H9 (cell line): ENCODE data around the gene TRPM8. TPM values are rescaled to one million over a fixed set of nuclear protein-coding genes. Genes with fewer than 3 reads are reported as not detected.

Source experiments
- DNase-seq: peaks from one replicate; pipeline ENCODE4 v3.0.0-alpha.2; 2017
- H2AFZ ChIP-seq: one replicate; pipeline ENCODE4 v1.6.1; 2013; ENCODE audit warnings: mild to moderate bottlenecking, low read length, control low read depth, moderate library complexity
- H2AK5ac ChIP-seq: 2 replicates; pipeline ENCODE4 v1.6.1; 2013; ENCODE audit warnings: low read length, control low read depth, mixed read lengths; ENCODE audit not compliant: insufficient read length
- H2BK120ac ChIP-seq: one replicate; pipeline ENCODE4 v1.6.1; 2013; ENCODE audit warnings: low read depth, mild to moderate bottlenecking, low read length, control low read depth, inconsistent platforms; ENCODE audit not compliant: poor library complexity, severe bottlenecking
- H2BK12ac ChIP-seq: 2 replicates; pipeline ENCODE4 v1.6.1; 2013; ENCODE audit warnings: low read length, control low read depth, mixed read lengths, low read depth; ENCODE audit not compliant: insufficient read length
- H2BK15ac ChIP-seq: 2 replicates; pipeline ENCODE4 v1.6.1; 2013; ENCODE audit warnings: low read depth, low read length, control low read depth
- H2BK20ac ChIP-seq: one replicate; pipeline ENCODE4 v1.6.1; 2013; ENCODE audit warnings: low read depth, mild to moderate bottlenecking, low read length, control low read depth, inconsistent platforms; ENCODE audit not compliant: poor library complexity, severe bottlenecking
- H2BK5ac ChIP-seq: 2 replicates; pipeline ENCODE4 v1.6.1; 2013; ENCODE audit warnings: low read length, control low read depth, mixed read lengths; ENCODE audit not compliant: insufficient read length
- H3K14ac ChIP-seq: 2 replicates; pipeline ENCODE4 v1.6.1; 2013; ENCODE audit warnings: low read length, control low read depth; ENCODE audit not compliant: insufficient read depth
- H3K18ac ChIP-seq: 2 replicates; pipeline ENCODE4 v1.6.1; 2013; ENCODE audit warnings: low read depth, mild to moderate bottlenecking, mixed read lengths, low read length, control low read depth; ENCODE audit not compliant: insufficient read length
- H3K23ac ChIP-seq: 2 replicates; pipeline ENCODE4 v1.6.1; 2013; ENCODE audit warnings: low read length, control low read depth, mixed read lengths, low read depth; ENCODE audit not compliant: insufficient read length
- H3K23me2 ChIP-seq: 2 replicates; pipeline ENCODE4 v1.6.1; 2013; ENCODE audit warnings: low read depth, mild to moderate bottlenecking, mixed read lengths, low read length, control low read depth; ENCODE audit not compliant: insufficient read length, poor library complexity, severe bottlenecking
- H3K27ac ChIP-seq: 2 replicates; pipeline ENCODE4 v1.5.1; 2013; ENCODE audit warnings: low read length, control low read depth, mixed read lengths, low read depth; ENCODE audit not compliant: insufficient read length
- H3K27me3 ChIP-seq: 2 replicates; pipeline ENCODE4 v1.6.1; 2013; ENCODE audit warnings: low read length, control low read depth, inconsistent platforms; ENCODE audit not compliant: insufficient read depth
- H3K4ac ChIP-seq: 2 replicates; pipeline ENCODE4 v1.6.1; 2013; ENCODE audit warnings: low read depth, mild to moderate bottlenecking, control low read depth, inconsistent platforms, low read length, moderate library complexity
- H3K4me1 ChIP-seq: 2 replicates; pipeline ENCODE4 v1.6.1; 2013; ENCODE audit warnings: low read length, control low read depth, inconsistent platforms; ENCODE audit not compliant: insufficient read depth
- H3K4me2 ChIP-seq: 2 replicates; pipeline ENCODE4 v1.6.1; 2013; ENCODE audit warnings: low read length, control low read depth, mixed read lengths; ENCODE audit not compliant: insufficient read length, insufficient read depth
- H3K56ac ChIP-seq: 2 replicates; pipeline ENCODE4 v1.6.1; 2013; ENCODE audit warnings: low read depth, mild to moderate bottlenecking, mixed read lengths, low read length, control low read depth; ENCODE audit not compliant: insufficient read length
- H3K79me1 ChIP-seq: 2 replicates; pipeline ENCODE4 v1.6.1; 2013; ENCODE audit warnings: low read depth, mild to moderate bottlenecking, moderate library complexity, low read length, control low read depth, inconsistent platforms; ENCODE audit not compliant: insufficient read depth, poor library complexity, severe bottlenecking
- H3K79me2 ChIP-seq: 2 replicates; pipeline ENCODE4 v1.6.1; 2013; ENCODE audit warnings: low read length, control low read depth, inconsistent platforms; ENCODE audit not compliant: insufficient read depth
- H3K9ac ChIP-seq: 2 replicates; pipeline ENCODE4 v1.6.1; 2013; ENCODE audit warnings: low read length, control low read depth, mixed read lengths; ENCODE audit not compliant: insufficient read length; ENCODE audit errors: extremely low read depth
- H3K9me3 ChIP-seq: one replicate; pipeline ENCODE4 v1.6.1; 2013; ENCODE audit warnings: low read depth, low read length, inconsistent platforms; ENCODE audit not compliant: control insufficient read depth
- H3T11ph ChIP-seq: one replicate; pipeline ENCODE4 v1.6.1; 2013; ENCODE audit warnings: mild to moderate bottlenecking, low read length, control low read depth, inconsistent platforms
- H4K20me1 ChIP-seq: one replicate; pipeline ENCODE4 v1.6.1; 2013; ENCODE audit not compliant: control insufficient read depth, insufficient read length, insufficient read depth
- H4K5ac ChIP-seq: 2 replicates; pipeline ENCODE4 v1.6.1; 2013; ENCODE audit warnings: low read depth, mild to moderate bottlenecking, mixed read lengths, low read length, control low read depth; ENCODE audit not compliant: insufficient read length
- H4K8ac ChIP-seq: replicated peaks from 2 replicates; pipeline ENCODE4 v1.6.1; 2013; ENCODE audit warnings: low read length, control low read depth, mixed read lengths, low read depth; ENCODE audit not compliant: insufficient read length
- H4K91ac ChIP-seq: 2 replicates; pipeline ENCODE4 v1.6.1; 2013; ENCODE audit warnings: low read depth, mild to moderate bottlenecking, moderate library complexity, mixed read lengths, low read length, control low read depth; ENCODE audit not compliant: insufficient read length
- H3K27ac Mint-ChIP-seq, 3 experiments: 2 replicates in 2 of 3; 3 replicates in 1 of 3; pipeline ENCODE4 v1.8.0; 2020 to 2021; ENCODE audit warnings: mixed read lengths in 3 of 3, mild to moderate bottlenecking in 1 of 3, moderate library complexity in 1 of 3
- H3K27me3 Mint-ChIP-seq: 2 replicates; pipeline ENCODE4 v1.8.0; 2021; ENCODE audit warnings: low read depth, mild to moderate bottlenecking, moderate library complexity, mixed read lengths
- H3K36me3 Mint-ChIP-seq, 3 experiments: 2 replicates in 2 of 3; 3 replicates in 1 of 3; pipeline ENCODE4 v1.8.0; 2020 to 2021; ENCODE audit warnings: low read depth in 3 of 3, mixed read lengths in 3 of 3; ENCODE audit not compliant: insufficient read depth in 1 of 3
- H3K4me1 Mint-ChIP-seq, 2 experiments: 2 replicates each; pipeline ENCODE4 v1.8.0; 2020; ENCODE audit warnings: mixed read lengths in 2 of 2
- H3K4me3 Mint-ChIP-seq, 2 experiments: 2 replicates in 1 of 2; 3 replicates in 1 of 2; pipeline ENCODE4 v1.8.0; 2020 to 2021; ENCODE audit warnings: mild to moderate bottlenecking in 2 of 2, mixed read lengths in 2 of 2, moderate library complexity in 1 of 2
- H3K9me3 Mint-ChIP-seq, 2 experiments: 2 replicates in 1 of 2; 3 replicates in 1 of 2; pipeline ENCODE4 v1.8.0; 2020; ENCODE audit warnings: mild to moderate bottlenecking in 2 of 2, mixed read lengths in 2 of 2, moderate library complexity in 1 of 2
- CTCF ChIP-seq: fragments of 200-600 bp; sonication (generic); conservative IDR thresholded peaks from 3 replicates; pipeline ENCODE4 v1.8.0; 2021; ENCODE audit warnings: antibody characterized with exemption, mild to moderate bottlenecking
- WGBS: extraction: QIAGEN DNeasy Blood & Tissue Kit; methylation state at CpG from one replicate; pipeline ENCODE4 v1.1.7; 2013; ENCODE audit warnings: missing lambda C conversion rate, low lambda C conversion rate, mixed read lengths; ENCODE audit not compliant: insufficient read length; ENCODE audit errors: extremely low coverage; 5-methylcytosine and 5-hydroxymethylcytosine counted together
- total RNA-seq: library from RNA; stranded (reverse); gene quantifications from 2 replicates; pipeline ENCODE4 v1.2.1, GENCODE V29; 2021

Gene TRPM8
- total RNA-seq, 1 experiment from 2014 or later = 0.28 TPM

- DNase-seq = no peak
- peaks cover 6% of the 10 kb centered on the region; the same call in 1 of the 2 replicates for H3K27me3 Mint-ChIP-seq
These were observed 73.2 kb downstream of the TRPM8 start for GRCh38 chr2:233990261-233990798.

More at GRCh38 chr2:233990261-233990798, 73.2 kb downstream of the TRPM8 start:
- Mint-ChIP-seq H3K36me3 (peaks cover 1 to 8% (median 2%) of the 10 kb centered on the region in 3 experiments; a peak in 4 of 7 replicates), H3K4me1 (no peaks in the 10 kb centered on the region), H3K27ac (no peak overlapping the region), H3K9me3 (peaks cover 6 to 13% of the 10 kb centered on the region in 2 experiments; a peak in 4 of 5 replicates), H3K4me3 (no peak overlapping the region)
- H4K8ac ChIP-seq = no peak overlapping the region
- H3K9me3 ChIP-seq = peaks cover 7% of the 10 kb centered on the region
- H2BK15ac ChIP-seq = no peak overlapping the region
- H3T11ph ChIP-seq = no peak overlapping the region
- H3K4ac ChIP-seq = no peak overlapping the region
- no peak overlapping the region for H3K23ac ChIP-seq
- H4K20me1 ChIP-seq = no peaks in the 10 kb centered on the region
- no peak overlapping the region for H3K14ac ChIP-seq
- H2BK5ac ChIP-seq = no peak overlapping the region
- H2AFZ ChIP-seq = no peak overlapping the region
- H3K27me3 ChIP-seq = no peaks in the 10 kb centered on the region
- H3K27ac ChIP-seq = no peak overlapping the region
- no peak overlapping the region for H2BK20ac ChIP-seq
- H2AK5ac ChIP-seq = no peak overlapping the region
- H2BK120ac ChIP-seq = no peak overlapping the region
- H3K79me1 ChIP-seq = no peaks in the 10 kb centered on the region
- no peaks in the 10 kb centered on the region for H3K79me2 ChIP-seq
- no peak overlapping the region for H4K91ac ChIP-seq
- no peaks in the 10 kb centered on the region for H3K4me1 ChIP-seq
- no peak overlapping the region for H2BK12ac ChIP-seq
- no peak for TF ChIP-seq CTCF
- no peak overlapping the region for H3K9ac ChIP-seq
- H3K4me2 ChIP-seq = no peak overlapping the region
- WGBS = no CpG with 5 or more reads among the region's 6 CpGs
- no peak overlapping the region for H3K56ac ChIP-seq
- H3K18ac ChIP-seq = no peak overlapping the region
- no peak overlapping the region for H4K5ac ChIP-seq
- H3K23me2 ChIP-seq = no peaks in the 10 kb centered on the region
